HepG2 (cell line): ENCODE data around the gene CES2. TPM values are rescaled to one million over a fixed set of nuclear protein-coding genes. Genes with fewer than 3 reads are reported as not detected.

Experiments used
- AKAP8 ChIP-seq: sonication (generic); formaldehyde crosslinking; IDR thresholded peaks from 2 replicates; pipeline ENCODE4 v1.5.1; 2020; ENCODE audit warnings: mild to moderate bottlenecking, missing genetic modification reagents
- CCAR2 ChIP-seq: fragments of 200-400 bp; formaldehyde crosslinking; optimal IDR thresholded peaks from 2 replicates; pipeline ENCODE3; 2018; ENCODE audit warnings: low read depth, mild to moderate bottlenecking, low read length, moderate library complexity
- EHMT2 ChIP-seq: fragments of 200-600 bp; sonication (generic); IDR thresholded peaks from 2 replicates; pipeline ENCODE4 v1.7.0; 2017; ENCODE audit warnings: antibody characterized with exemption, low read depth, low read length, borderline replicate concordance
- FOXA3 ChIP-seq: IDR thresholded peaks from 2 replicates; pipeline ENCODE4 v1.6.1; 2016; ENCODE audit warnings: missing genetic modification reagents, missing compliant biosample characterization
- FOXK1 ChIP-seq: sonication (generic); formaldehyde crosslinking; IDR thresholded peaks from 2 replicates; pipeline ENCODE4 v1.4.0; 2020; ENCODE audit warnings: low read depth, missing genetic modification reagents, borderline replicate concordance
- HCFC1 ChIP-seq: fragments of 150-350 bp; IDR thresholded peaks from 2 replicates; pipeline ENCODE4 v1.6.1; 2014; ENCODE audit warnings: low read depth, low read length
- HIC2 ChIP-seq: sonication (generic); formaldehyde crosslinking; IDR thresholded peaks from 2 replicates; pipeline ENCODE4 v1.9.0; 2022; ENCODE audit warnings: low read depth, missing genetic modification reagents
- IKZF4 ChIP-seq: sonication (generic); formaldehyde crosslinking; IDR thresholded peaks from 2 replicates; pipeline ENCODE4 v1.5.1; 2020; ENCODE audit warnings: borderline replicate concordance, mild to moderate bottlenecking, low read depth, missing genetic modification reagents; ENCODE audit errors: not compliant biosample characterization
- KAT2B ChIP-seq: fragments of 150-350 bp; IDR thresholded peaks from 2 replicates; pipeline ENCODE4 v1.6.1; 2014; ENCODE audit warnings: low read depth, low read length, borderline replicate concordance
- KDM1A ChIP-seq: IDR thresholded peaks from 2 replicates; pipeline ENCODE4 v1.6.1; 2016; ENCODE audit warnings: missing compliant biosample characterization
- KLF13 ChIP-seq: sonication (generic); formaldehyde crosslinking; IDR thresholded peaks from 2 replicates; pipeline ENCODE4 v1.4.0; 2020; ENCODE audit warnings: mild to moderate bottlenecking, missing genetic modification reagents
- MLLT10 ChIP-seq: sonication (generic); formaldehyde crosslinking; IDR thresholded peaks from 2 replicates; pipeline ENCODE4 v1.4.0; 2020; ENCODE audit warnings: missing genetic modification reagents
- NFKB2 ChIP-seq: sonication (generic); formaldehyde crosslinking; IDR thresholded peaks from 2 replicates; pipeline ENCODE4 v1.4.0; 2020; ENCODE audit warnings: missing genetic modification reagents, borderline replicate concordance
- REL ChIP-seq: sonication (generic); formaldehyde crosslinking; conservative IDR thresholded peaks from 2 replicates; pipeline ENCODE4 v1.8.0; 2022; ENCODE audit warnings: mild to moderate bottlenecking, missing genetic modification reagents, moderate library complexity
- SKIL ChIP-seq: sonication (generic); formaldehyde crosslinking; IDR thresholded peaks from 2 replicates; pipeline ENCODE4 v1.8.0; 2022; ENCODE audit warnings: missing genetic modification reagents, mild to moderate bottlenecking, moderate library complexity, borderline replicate concordance
- SP4 ChIP-seq: sonication (generic); formaldehyde crosslinking; IDR thresholded peaks from 2 replicates; pipeline ENCODE4 v1.8.1; 2023; ENCODE audit warnings: mild to moderate bottlenecking, missing genetic modification reagents
- TAF15 ChIP-seq: fragments of 200-400 bp; formaldehyde crosslinking; IDR thresholded peaks from one replicate; pipeline ENCODE4 v1.6.1; 2018; ENCODE audit warnings: mild to moderate bottlenecking, low read depth, low read length; ENCODE audit not compliant: poor library complexity, severe bottlenecking
- TEAD2 ChIP-seq: sonication (generic); formaldehyde crosslinking; IDR thresholded peaks from 2 replicates; pipeline ENCODE4 v1.9.0; 2021; ENCODE audit warnings: missing genetic modification reagents
- ZBTB33 ChIP-seq: sonication (generic); formaldehyde crosslinking; IDR thresholded peaks from 2 replicates; pipeline ENCODE4 v1.4.0; 2020; ENCODE audit warnings: missing genetic modification reagents
- ZNF354B ChIP-seq: sonication (generic); formaldehyde crosslinking; IDR thresholded peaks from 2 replicates; pipeline ENCODE4 v1.8.0; 2022; ENCODE audit warnings: mild to moderate bottlenecking, missing genetic modification reagents
- ZNF550 ChIP-seq: sonication (generic); formaldehyde crosslinking; IDR thresholded peaks from 2 replicates; pipeline ENCODE4 v1.4.0; 2020; ENCODE audit warnings: mild to moderate bottlenecking, missing genetic modification reagents, borderline replicate concordance
- ZNF562 ChIP-seq: sonication (generic); formaldehyde crosslinking; IDR thresholded peaks from 2 replicates; pipeline ENCODE4 v1.8.0; 2022; ENCODE audit warnings: missing genetic modification reagents, borderline replicate concordance
- ZNF644 ChIP-seq: IDR thresholded peaks from 2 replicates; pipeline ENCODE4 v1.6.1; 2016; ENCODE audit warnings: low read depth
- ZNF839 ChIP-seq: sonication (generic); formaldehyde crosslinking; IDR thresholded peaks from 2 replicates; pipeline ENCODE4 v1.4.0; 2020; ENCODE audit warnings: missing genetic modification reagents, mild to moderate bottlenecking, borderline replicate concordance
- ZSCAN29 ChIP-seq: sonication (generic); formaldehyde crosslinking; conservative IDR thresholded peaks from 2 replicates; pipeline ENCODE4 v1.4.0; 2020; ENCODE audit warnings: mild to moderate bottlenecking, missing genetic modification reagents
- polyA plus RNA-seq, 8 experiments: library from polyadenylated mRNA; depleted of rRNA in 3 of 8; stranded (reverse) in 7 of 8; unstranded in 1 of 8; fragments of >200 nt; fragmentation: Illumina TruSeq in 4 of 8; extraction: Trizol in 4 of 8; gene quantifications; 2 replicates each; pipeline versions ENCODE4 v1.2.1 to v1.2.3, GENCODE V29; 2011 to 2016; ENCODE audit warnings: low read depth in 4 of 8, missing spikeins in 1 of 8, mixed read lengths in 1 of 8; ENCODE audit not compliant: insufficient read depth in 1 of 8
- total RNA-seq, 5 experiments: library from RNA; depleted of rRNA; stranded (reverse); fragments of >200 nt; fragmentation: Illumina TruSeq; extraction: Trizol; gene quantifications; 2 replicates each; pipeline ENCODE4 v1.2.3, GENCODE V29; 2016; ENCODE audit warnings: low read depth in 1 of 5

Gene CES2
- total and polyA plus RNA-seq, 2 of the 13 experiments (the other 11 are each of a cell fraction or from before 2014, with no cell fraction given) = 50.6 to 63.8 TPM

DNA sequence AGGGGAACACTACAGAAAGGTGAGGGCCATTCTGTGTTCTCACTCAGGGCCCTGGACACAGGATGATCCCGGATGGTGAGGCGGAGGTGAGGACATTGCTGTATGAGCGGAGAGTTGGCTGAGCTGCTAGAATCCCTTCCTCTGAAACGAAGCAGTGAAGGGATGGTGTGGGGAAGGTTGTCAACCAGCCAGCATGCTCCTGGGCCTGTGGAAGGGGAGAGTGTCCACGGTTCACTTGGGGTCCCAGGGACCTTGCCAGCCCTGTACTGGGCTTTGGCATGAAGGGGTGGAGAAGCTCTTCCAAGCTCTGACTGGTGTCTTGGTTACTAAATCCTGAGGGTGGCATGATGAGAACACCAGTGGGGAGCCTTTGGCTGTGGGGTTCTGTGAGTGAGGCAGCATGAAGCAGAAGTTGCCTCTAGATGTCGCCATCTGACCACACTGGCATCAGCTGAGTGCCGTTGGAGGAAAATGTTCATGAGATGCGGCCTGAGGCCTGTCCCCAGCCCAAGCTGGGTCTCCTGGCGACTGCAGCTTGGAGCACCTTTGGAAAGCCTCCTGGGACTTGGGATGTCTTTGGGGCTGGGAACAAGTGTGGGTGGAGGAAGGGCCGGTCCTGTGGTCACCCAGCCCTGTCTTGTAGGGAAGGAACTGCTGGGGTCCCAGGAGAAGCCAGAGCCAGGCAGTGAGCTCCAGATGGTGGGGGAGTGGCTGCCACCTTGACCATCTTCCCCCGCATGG lies 40.2 kb upstream of the CES2 start (continued):
- TF ChIP-seq REL (CRISPR knock-in tag) = no peak
- peak; percentile 21; the same call in 1 of the 2 replicates for TF ChIP-seq NFKB2 (CRISPR knock-in tag)
- TF ChIP-seq HIC2 (CRISPR knock-in tag) = no peak
- TF ChIP-seq ZNF839 (CRISPR knock-in tag) = no peak
- TF ChIP-seq ZNF644 = no peak
- no peak; the same call in 1 of the 2 replicates for TF ChIP-seq AKAP8 (CRISPR knock-in tag)
- no peak; the same call in 1 of the 2 replicates for TF ChIP-seq SP4 (CRISPR knock-in tag)
- no peak for TF ChIP-seq KDM1A (CRISPR knock-in tag)
- no peak for TF ChIP-seq KAT2B
- TF ChIP-seq SKIL (CRISPR knock-in tag) = no peak
- TF ChIP-seq HCFC1 = no peak
- no peak for TF ChIP-seq EHMT2
- no peak for TF ChIP-seq MLLT10 (CRISPR knock-in tag)
- TF ChIP-seq ZNF550 (CRISPR knock-in tag) = no peak
- TF ChIP-seq FOXK1 (CRISPR knock-in tag) = no peak
- peak; percentile 51; the same call in 1 of the 2 replicates for TF ChIP-seq ZBTB33
- TF ChIP-seq IKZF4 = no peak
- peak; percentile 45; the same call in 1 of the 2 replicates for TF ChIP-seq FOXA3 (CRISPR knock-in tag)
- TF ChIP-seq TAF15 = no peak
- no peak for TF ChIP-seq KLF13 (CRISPR knock-in tag)
- TF ChIP-seq ZNF562 = no peak
- TF ChIP-seq CCAR2 = no peak
- TF ChIP-seq ZNF354B = no peak
- no peak for TF ChIP-seq TEAD2
- TF ChIP-seq ZSCAN29 (CRISPR knock-in tag) = no peak
